Measurements from ENCODE around the gene P4HA1.

Gene P4HA1

GRCh38 chr10:73093922-73094850 is 2.5 kb downstream of the P4HA1 start:
- DNase-seq (ENCODE audit: low read depth), result no peak

- DNase-seq (ENCODE audit: low read depth), result no peak
These were observed 3.8 kb downstream of the P4HA1 start for GRCh38 chr10:73092830-73093229.

GRCh38 chr10:73088304-73088703 is 8.4 kb downstream of the P4HA1 start:
- DNase-seq (ENCODE audit: low read depth), result no peak

- no peak for DNase-seq (ENCODE audit: low read depth)
These were observed 9.8 kb downstream of the P4HA1 start for GRCh38 chr10:73086816-73087215.

- DNase-seq (ENCODE audit: low read depth), result no peak
These were observed 12.5 kb downstream of the P4HA1 start for GRCh38 chr10:73084209-73084608.

- no peak for DNase-seq (ENCODE audit: low read depth)
These were observed 13.4 kb downstream of the P4HA1 start for GRCh38 chr10:73083221-73083620.

- DNase-seq (ENCODE audit: low read depth), result no peak
These were observed 16.7 kb downstream of the P4HA1 start for GRCh38 chr10:73079779-73080541.

GRCh38 chr10:73076360-73077183 is 20.1 kb downstream of the P4HA1 start:
- DNase-seq (ENCODE audit: low read depth), result no peak

- no peak for DNase-seq (ENCODE audit: low read depth)
These were observed 20.8 kb downstream of the P4HA1 start for GRCh38 chr10:73075829-73076228.

- DNase-seq (ENCODE audit: low read depth), result no peak
These were observed 23.0 kb downstream of the P4HA1 start for GRCh38 chr10:73073627-73074026.

GRCh38 chr10:73065441-73065840 is 31.2 kb downstream of the P4HA1 start:
- no peak for DNase-seq (ENCODE audit: low read depth)

GRCh38 chr10:73061743-73062142 is 34.9 kb downstream of the P4HA1 start:
- DNase-seq (ENCODE audit: low read depth), result no peak

- no peak for DNase-seq (ENCODE audit: low read depth)
These were observed 35.7 kb downstream of the P4HA1 start for GRCh38 chr10:73060738-73061635.

- no peak for DNase-seq (ENCODE audit: low read depth)
These were observed 36.5 kb downstream of the P4HA1 start for GRCh38 chr10:73060173-73060572.

- no peak for DNase-seq (ENCODE audit: low read depth)
These were observed 38.5 kb downstream of the P4HA1 start for GRCh38 chr10:73058057-73058591.

GRCh38 chr10:73054286-73054685 is 42.4 kb downstream of the P4HA1 start:
- no peak for DNase-seq (ENCODE audit: low read depth)

GRCh38 chr10:73053275-73053674 is 43.4 kb downstream of the P4HA1 start:
- DNase-seq (ENCODE audit: low read depth), result no peak

- DNase-seq (ENCODE audit: low read depth), result no peak
These were observed 52.0 kb downstream of the P4HA1 start for GRCh38 chr10:73044378-73045285.

GRCh38 chr10:73043766-73044377 is 52.8 kb downstream of the P4HA1 start:
- no peak for DNase-seq (ENCODE audit: low read depth)

All from activated gamma-delta T cell treated with anti-CD3 and anti-CD28 coated beads, Interleukin-2, amount 50 U/mL, for 16 hours (primary cell).